ENCODE data around the gene GRIK1.
"Not testable (repeated sequence)": the region's sequence is repeated elsewhere in the genome, so short reads cannot be mapped to it uniquely, and the experiment has no call there.

GRIK1 gene

DNA sequence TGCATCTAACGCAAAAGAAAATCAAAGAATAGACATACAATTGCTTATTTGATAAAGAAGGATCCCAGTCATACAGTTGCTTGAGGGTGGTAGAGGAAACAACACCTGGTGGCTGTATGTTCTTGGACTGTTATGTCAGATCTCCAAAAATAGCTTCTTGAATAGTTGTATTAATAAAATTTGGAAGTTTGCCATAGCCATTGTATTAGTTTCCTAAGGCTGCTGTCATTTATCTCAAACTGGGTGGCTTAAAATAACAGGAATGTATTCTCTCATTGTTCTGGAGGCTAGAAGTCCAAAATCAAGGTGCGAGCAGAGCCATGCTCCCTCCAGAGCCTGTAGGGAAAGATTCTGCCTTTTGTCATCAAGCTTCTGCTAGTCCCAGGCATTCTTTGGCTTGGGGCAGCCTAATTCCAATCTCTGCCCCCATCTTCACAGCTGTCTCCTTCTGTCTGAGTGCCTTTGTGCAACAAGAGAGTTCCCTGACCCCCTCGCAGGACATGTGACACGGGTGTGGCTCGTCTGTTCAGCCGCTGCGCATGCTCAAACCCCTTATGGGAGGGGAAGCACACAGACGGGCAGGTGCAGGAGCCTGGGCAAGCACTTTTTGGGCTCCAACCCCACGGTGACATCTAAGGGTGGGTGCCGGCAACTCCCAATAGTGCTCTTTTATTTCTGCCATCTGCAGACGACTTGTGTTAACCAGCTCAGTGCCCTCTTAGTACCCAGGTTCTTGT lies 21.7 kb upstream of the GRIK1 start:
- H3K4me3 ChIP-seq (ENCODE audit: low read length, poor library complexity, severe bottlenecking): no peak overlapping the region
- H3K9me2 ChIP-seq (replicated peaks; ENCODE audit: low read depth, low read length): no peaks in the 10 kb centered on the region
- H4K20me1 ChIP-seq (ENCODE audit: insufficient read depth, low read length, poor library complexity, severe bottlenecking): no peaks in the 10 kb centered on the region
- no peaks in the 10 kb centered on the region for H3K27me3 ChIP-seq (ENCODE audit: insufficient read depth, low read length, poor library complexity, severe bottlenecking)
- H3K4me1 ChIP-seq (ENCODE audit: insufficient read depth, low read length, poor library complexity, severe bottlenecking): no peaks in the 10 kb centered on the region
- peaks cover 9% of the 10 kb centered on the region; the same call in 1 of the 2 replicates for H3K9me3 ChIP-seq (ENCODE audit: insufficient read depth, low read depth, low read length)
- H2AFZ ChIP-seq (ENCODE audit: low read length): no peak overlapping the region
- H3K9ac ChIP-seq (ENCODE audit: low read depth, low read length, poor library complexity, severe bottlenecking): no peak overlapping the region
- no peaks in the 10 kb centered on the region for H3K36me3 ChIP-seq (ENCODE audit: insufficient read depth, low read length)
- H3F3A ChIP-seq (ENCODE audit: low read depth): no peaks in the 10 kb centered on the region
- H3K79me2 ChIP-seq (ENCODE audit: insufficient read depth, low read length): no peaks in the 10 kb centered on the region
- TF ChIP-seq, protein P1, sequence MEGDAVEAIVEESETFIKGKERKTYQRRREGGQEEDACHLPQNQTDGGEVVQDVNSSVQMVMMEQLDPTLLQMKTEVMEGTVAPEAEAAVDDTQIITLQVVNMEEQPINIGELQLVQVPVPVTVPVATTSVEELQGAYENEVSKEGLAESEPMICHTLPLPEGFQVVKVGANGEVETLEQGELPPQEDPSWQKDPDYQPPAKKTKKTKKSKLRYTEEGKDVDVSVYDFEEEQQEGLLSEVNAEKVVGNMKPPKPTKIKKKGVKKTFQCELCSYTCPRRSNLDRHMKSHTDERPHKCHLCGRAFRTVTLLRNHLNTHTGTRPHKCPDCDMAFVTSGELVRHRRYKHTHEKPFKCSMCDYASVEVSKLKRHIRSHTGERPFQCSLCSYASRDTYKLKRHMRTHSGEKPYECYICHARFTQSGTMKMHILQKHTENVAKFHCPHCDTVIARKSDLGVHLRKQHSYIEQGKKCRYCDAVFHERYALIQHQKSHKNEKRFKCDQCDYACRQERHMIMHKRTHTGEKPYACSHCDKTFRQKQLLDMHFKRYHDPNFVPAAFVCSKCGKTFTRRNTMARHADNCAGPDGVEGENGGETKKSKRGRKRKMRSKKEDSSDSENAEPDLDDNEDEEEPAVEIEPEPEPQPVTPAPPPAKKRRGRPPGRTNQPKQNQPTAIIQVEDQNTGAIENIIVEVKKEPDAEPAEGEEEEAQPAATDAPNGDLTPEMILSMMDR (conservative IDR thresholded peaks at IDR 0.05; ENCODE audit: low read length): no peak
- TF ChIP-seq EZH2phosphoT487 (IDR thresholded peaks at IDR 0.05; ENCODE audit: borderline replicate concordance): no peak
- H3K4me2 ChIP-seq (ENCODE audit: low read depth, low read length, poor library complexity, severe bottlenecking): no peak overlapping the region

DNA sequence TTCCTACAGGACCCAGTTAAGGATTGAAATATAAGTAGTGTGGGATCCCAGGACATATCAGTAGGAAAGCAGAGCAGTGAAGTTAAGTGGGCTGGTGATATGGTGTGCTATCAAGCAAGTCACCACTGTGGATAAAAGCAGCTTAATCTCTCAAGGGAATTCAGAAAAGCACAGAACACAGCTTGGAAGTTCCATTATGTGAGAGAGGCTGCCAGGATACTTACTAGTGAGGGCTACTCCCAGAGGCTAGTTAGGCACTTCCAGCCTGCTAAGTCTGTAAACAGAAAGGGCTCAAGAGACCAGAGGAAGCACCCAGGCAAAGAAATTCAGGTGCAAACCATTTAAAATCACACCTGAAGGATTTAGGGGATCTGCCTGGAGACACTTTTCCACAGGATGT lies 18.8 kb upstream of the GRIK1 start:
- no peak overlapping the region for H3K9ac ChIP-seq (ENCODE audit: low read depth, low read length, poor library complexity, severe bottlenecking)
- no peak overlapping the region for H3K4me3 ChIP-seq (ENCODE audit: low read length, poor library complexity, severe bottlenecking)
- H3K79me2 ChIP-seq (ENCODE audit: insufficient read depth, low read length): no peaks in the 10 kb centered on the region
- TF ChIP-seq, protein P1 (conservative IDR thresholded peaks at IDR 0.05; ENCODE audit: low read length): no peak
- TF ChIP-seq EZH2phosphoT487 (IDR thresholded peaks at IDR 0.05; ENCODE audit: borderline replicate concordance): no peak
- H4K20me1 ChIP-seq (ENCODE audit: insufficient read depth, low read length, poor library complexity, severe bottlenecking): no peaks in the 10 kb centered on the region
- H3K4me2 ChIP-seq (ENCODE audit: low read depth, low read length, poor library complexity, severe bottlenecking): no peak overlapping the region
- H3K27me3 ChIP-seq (ENCODE audit: insufficient read depth, low read length, poor library complexity, severe bottlenecking): no peaks in the 10 kb centered on the region
- H3F3A ChIP-seq (ENCODE audit: low read depth): no peaks in the 10 kb centered on the region
- H2AFZ ChIP-seq (ENCODE audit: low read length): no peak overlapping the region
- peaks cover 9% of the 10 kb centered on the region; the same call in 1 of the 2 replicates for H3K9me3 ChIP-seq (ENCODE audit: insufficient read depth, low read depth, low read length)
- H3K9me2 ChIP-seq (replicated peaks; ENCODE audit: low read depth, low read length): no peaks in the 10 kb centered on the region
- no peaks in the 10 kb centered on the region for H3K36me3 ChIP-seq (ENCODE audit: insufficient read depth, low read length)
- H3K4me1 ChIP-seq (ENCODE audit: insufficient read depth, low read length, poor library complexity, severe bottlenecking): no peaks in the 10 kb centered on the region

DNA sequence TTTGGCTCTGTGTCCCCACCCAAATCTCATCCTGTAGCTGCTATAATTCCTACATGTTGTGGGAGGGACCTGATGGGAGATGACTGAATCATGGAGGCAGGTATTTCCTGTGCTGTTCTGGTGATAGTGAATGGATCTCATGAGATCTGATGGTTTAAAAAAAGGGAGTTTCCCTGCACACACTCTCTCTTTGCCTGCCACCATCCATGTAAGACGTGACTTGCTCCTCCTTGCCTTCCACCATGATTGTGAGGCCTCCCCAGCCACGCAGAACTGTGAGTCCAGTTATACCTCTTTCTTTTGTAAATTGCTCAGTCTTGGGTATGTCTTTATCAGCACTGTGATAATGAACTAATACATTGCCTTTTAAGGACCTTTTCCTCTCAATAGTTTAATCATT lies 18.2 kb upstream of the GRIK1 start:
- H3K79me2 ChIP-seq (ENCODE audit: insufficient read depth, low read length); H3F3A ChIP-seq (ENCODE audit: low read depth); H4K20me1 ChIP-seq (ENCODE audit: insufficient read depth, low read length, poor library complexity, severe bottlenecking); H3K36me3 ChIP-seq (ENCODE audit: insufficient read depth, low read length); H3K4me1 ChIP-seq (ENCODE audit: insufficient read depth, low read length, poor library complexity, severe bottlenecking); H3K9me3 ChIP-seq (ENCODE audit: insufficient read depth, low read depth, low read length); H3K27me3 ChIP-seq (ENCODE audit: insufficient read depth, low read length, poor library complexity, severe bottlenecking); H3K4me3 ChIP-seq (ENCODE audit: low read length, poor library complexity, severe bottlenecking); H3K9ac ChIP-seq (ENCODE audit: low read depth, low read length, poor library complexity, severe bottlenecking); H3K4me2 ChIP-seq (ENCODE audit: low read depth, low read length, poor library complexity, severe bottlenecking); H3K9me2 ChIP-seq (replicated peaks; ENCODE audit: low read depth, low read length); H2AFZ ChIP-seq (ENCODE audit: low read length): not testable (repeated sequence)

DNA sequence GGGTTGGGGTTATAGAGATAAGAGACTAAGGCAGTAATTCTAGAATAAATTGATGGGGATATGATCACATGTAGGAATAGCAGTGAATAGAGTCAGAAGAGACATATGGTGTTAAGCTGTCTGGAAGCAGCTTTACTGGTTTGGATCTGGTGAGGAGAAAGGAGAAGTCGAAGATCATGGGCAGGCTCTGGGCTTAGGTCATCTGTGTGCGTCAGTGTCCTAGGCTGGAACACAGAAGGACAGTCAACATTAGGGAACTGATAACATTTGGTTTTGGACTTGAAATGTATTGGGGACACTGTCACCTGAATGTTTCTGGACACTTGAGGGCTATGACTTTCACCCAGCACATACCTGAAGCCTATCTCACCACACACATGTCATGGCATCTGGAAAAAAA lies 13.9 kb upstream of the GRIK1 start:
- Histone ChIP-seq H3K79me2 (ENCODE audit: insufficient read depth, low read length) (no peaks in the 10 kb centered on the region), H4K20me1 (ENCODE audit: insufficient read depth, low read length, poor library complexity, severe bottlenecking) (no peaks in the 10 kb centered on the region), H2AFZ (ENCODE audit: low read length) (no peak overlapping the region), H3K9me3 (ENCODE audit: insufficient read depth, low read depth, low read length) (peaks cover 9% of the 10 kb centered on the region; the same call in 1 of the 2 replicates), H3K4me3 (ENCODE audit: low read length, poor library complexity, severe bottlenecking) (no peak overlapping the region), H3K27me3 (ENCODE audit: insufficient read depth, low read length, poor library complexity, severe bottlenecking) (no peaks in the 10 kb centered on the region), H3K9me2 (replicated peaks; ENCODE audit: low read depth, low read length) (no peaks in the 10 kb centered on the region), H3K36me3 (ENCODE audit: insufficient read depth, low read length) (no peaks in the 10 kb centered on the region), H3F3A (ENCODE audit: low read depth) (no peaks in the 10 kb centered on the region), H3K9ac (ENCODE audit: low read depth, low read length, poor library complexity, severe bottlenecking) (no peak overlapping the region), H3K4me2 (ENCODE audit: low read depth, low read length, poor library complexity, severe bottlenecking) (no peak overlapping the region), H3K4me1 (ENCODE audit: insufficient read depth, low read length, poor library complexity, severe bottlenecking) (no peaks in the 10 kb centered on the region)
- TF ChIP-seq, protein P1 (conservative IDR thresholded peaks at IDR 0.05; ENCODE audit: low read length): no peak
- no peak for TF ChIP-seq EZH2phosphoT487 (IDR thresholded peaks at IDR 0.05; ENCODE audit: borderline replicate concordance)

Data from Loucy (cell line).